ENCODE measurements around the gene CPN2.

GRCh38 chr3:194389269-194389668, 38.1 kb upstream of the CPN2 start:
- TF ChIP-seq, protein P1, sequence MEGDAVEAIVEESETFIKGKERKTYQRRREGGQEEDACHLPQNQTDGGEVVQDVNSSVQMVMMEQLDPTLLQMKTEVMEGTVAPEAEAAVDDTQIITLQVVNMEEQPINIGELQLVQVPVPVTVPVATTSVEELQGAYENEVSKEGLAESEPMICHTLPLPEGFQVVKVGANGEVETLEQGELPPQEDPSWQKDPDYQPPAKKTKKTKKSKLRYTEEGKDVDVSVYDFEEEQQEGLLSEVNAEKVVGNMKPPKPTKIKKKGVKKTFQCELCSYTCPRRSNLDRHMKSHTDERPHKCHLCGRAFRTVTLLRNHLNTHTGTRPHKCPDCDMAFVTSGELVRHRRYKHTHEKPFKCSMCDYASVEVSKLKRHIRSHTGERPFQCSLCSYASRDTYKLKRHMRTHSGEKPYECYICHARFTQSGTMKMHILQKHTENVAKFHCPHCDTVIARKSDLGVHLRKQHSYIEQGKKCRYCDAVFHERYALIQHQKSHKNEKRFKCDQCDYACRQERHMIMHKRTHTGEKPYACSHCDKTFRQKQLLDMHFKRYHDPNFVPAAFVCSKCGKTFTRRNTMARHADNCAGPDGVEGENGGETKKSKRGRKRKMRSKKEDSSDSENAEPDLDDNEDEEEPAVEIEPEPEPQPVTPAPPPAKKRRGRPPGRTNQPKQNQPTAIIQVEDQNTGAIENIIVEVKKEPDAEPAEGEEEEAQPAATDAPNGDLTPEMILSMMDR (IDR thresholded peaks at IDR 0.05) = no peak
- TF ChIP-seq POLR2A (IDR thresholded peaks at IDR 0.05) = no peak

Data from uterus (tissue), 2 donors.